ENCODE results near the gene JAKMIP1. TPM values are rescaled to one million over a fixed set of nuclear protein-coding genes. Genes with fewer than 3 reads are reported as not detected.

JAKMIP1 gene
- total RNA-seq, 1 experiment from 2014 or later, result not detected

GRCh38 chr4:6122496-6122895, 77.9 kb downstream of the JAKMIP1 start:
- no peaks in the 10 kb centered on the region for H3K36me3 Mint-ChIP-seq (ENCODE audit: insufficient read depth, unreplicated experiment)
- Histone ChIP-seq H3K27me3 (replicated peaks; ENCODE audit: control insufficient read depth, insufficient read depth, low read length) (no peaks in the 10 kb centered on the region; the same call in 1 of the 2 replicates), H3K4me3 (ENCODE audit: low read depth, low read length) (no peak overlapping the region), H3K4me1 (no peaks in the 10 kb centered on the region), H3K9me3 (no peaks in the 10 kb centered on the region), H3K36me3 (ENCODE audit: control insufficient read depth, insufficient read depth, low read length) (no peaks in the 10 kb centered on the region)
- no TSS peak for BruUV-seq (replicated peaks)
- no peaks in the 10 kb centered on the region for H3K4me1 Mint-ChIP-seq (ENCODE audit: low read depth, unreplicated experiment)
- no peak overlapping the region for H3K4me3 Mint-ChIP-seq (ENCODE audit: unreplicated experiment)
- H3K27me3 Mint-ChIP-seq (ENCODE audit: insufficient read depth, unreplicated experiment), result peaks cover 11% of the 10 kb centered on the region
- DNase-seq, result no peak
- ChIA-PET CTCF (no interaction called here), POLR2A (no interaction called here)
- H3K9me3 Mint-ChIP-seq (ENCODE audit: unreplicated experiment), result no peaks in the 10 kb centered on the region
- TF ChIP-seq, protein P1, sequence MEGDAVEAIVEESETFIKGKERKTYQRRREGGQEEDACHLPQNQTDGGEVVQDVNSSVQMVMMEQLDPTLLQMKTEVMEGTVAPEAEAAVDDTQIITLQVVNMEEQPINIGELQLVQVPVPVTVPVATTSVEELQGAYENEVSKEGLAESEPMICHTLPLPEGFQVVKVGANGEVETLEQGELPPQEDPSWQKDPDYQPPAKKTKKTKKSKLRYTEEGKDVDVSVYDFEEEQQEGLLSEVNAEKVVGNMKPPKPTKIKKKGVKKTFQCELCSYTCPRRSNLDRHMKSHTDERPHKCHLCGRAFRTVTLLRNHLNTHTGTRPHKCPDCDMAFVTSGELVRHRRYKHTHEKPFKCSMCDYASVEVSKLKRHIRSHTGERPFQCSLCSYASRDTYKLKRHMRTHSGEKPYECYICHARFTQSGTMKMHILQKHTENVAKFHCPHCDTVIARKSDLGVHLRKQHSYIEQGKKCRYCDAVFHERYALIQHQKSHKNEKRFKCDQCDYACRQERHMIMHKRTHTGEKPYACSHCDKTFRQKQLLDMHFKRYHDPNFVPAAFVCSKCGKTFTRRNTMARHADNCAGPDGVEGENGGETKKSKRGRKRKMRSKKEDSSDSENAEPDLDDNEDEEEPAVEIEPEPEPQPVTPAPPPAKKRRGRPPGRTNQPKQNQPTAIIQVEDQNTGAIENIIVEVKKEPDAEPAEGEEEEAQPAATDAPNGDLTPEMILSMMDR (IDR thresholded peaks at IDR 0.05; ENCODE audit: insufficient read depth in 1 of 2, low read depth in 1 of 2, low read length in 1 of 2, severe bottlenecking in 1 of 2, unreplicated experiment in 1 of 2), result no peak
- intact Hi-C loops (cut with micrococcal nuclease; ENCODE audit: unreplicated experiment), result no loop called here
- H3K27ac Mint-ChIP-seq (ENCODE audit: unreplicated experiment), result no peak overlapping the region

DNA sequence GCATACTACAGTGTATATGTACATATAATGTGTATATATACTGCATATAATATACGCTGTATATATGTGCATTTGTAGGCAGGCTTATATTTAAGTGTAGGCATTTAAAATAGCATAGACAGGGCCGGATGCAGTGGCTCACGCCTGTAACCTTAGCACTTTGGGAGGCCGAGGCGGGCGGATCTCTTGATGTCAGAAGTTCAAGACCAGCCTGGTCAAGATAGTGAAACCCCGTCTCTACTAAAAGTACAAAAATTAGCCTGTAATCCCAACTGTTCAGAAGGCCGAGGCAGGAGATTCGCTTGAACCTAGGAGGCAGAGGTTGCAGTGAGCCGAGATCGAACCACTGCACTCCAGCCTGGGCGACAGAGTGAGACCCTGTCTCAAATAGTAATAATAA, 78.4 kb downstream of the JAKMIP1 start:
- Histone ChIP-seq H3K27me3 (replicated peaks; ENCODE audit: control insufficient read depth, insufficient read depth, low read length) (no peaks in the 10 kb centered on the region; the same call in 1 of the 2 replicates), H3K4me3 (ENCODE audit: low read depth, low read length) (no peak overlapping the region), H3K36me3 (ENCODE audit: control insufficient read depth, insufficient read depth, low read length) (no peaks in the 10 kb centered on the region), H3K4me1 (no peaks in the 10 kb centered on the region), H3K9me3 (no peaks in the 10 kb centered on the region)
- H3K9me3 Mint-ChIP-seq (ENCODE audit: unreplicated experiment), result no peaks in the 10 kb centered on the region
- no peak overlapping the region for H3K27ac Mint-ChIP-seq (ENCODE audit: unreplicated experiment)
- no peaks in the 10 kb centered on the region for H3K4me1 Mint-ChIP-seq (ENCODE audit: low read depth, unreplicated experiment)
- BruUV-seq (replicated peaks), result no TSS peak
- no peaks in the 10 kb centered on the region for H3K36me3 Mint-ChIP-seq (ENCODE audit: insufficient read depth, unreplicated experiment)
- no peak overlapping the region for H3K4me3 Mint-ChIP-seq (ENCODE audit: unreplicated experiment)
- ChIA-PET CTCF (no interaction called here), POLR2A (no interaction called here)
- DNase-seq, result no peak
- peaks cover 14% of the 10 kb centered on the region for H3K27me3 Mint-ChIP-seq (ENCODE audit: insufficient read depth, unreplicated experiment)
- intact Hi-C loops (cut with micrococcal nuclease; ENCODE audit: unreplicated experiment), result no loop called here
- TF ChIP-seq, protein P1 (IDR thresholded peaks at IDR 0.05; ENCODE audit: insufficient read depth in 1 of 2, low read depth in 1 of 2, low read length in 1 of 2, severe bottlenecking in 1 of 2, unreplicated experiment in 1 of 2), result no peak

- Mint-ChIP-seq H3K36me3 (ENCODE audit: insufficient read depth, unreplicated experiment) (no peaks in the 10 kb centered on the region), H3K9me3 (ENCODE audit: unreplicated experiment) (no peaks in the 10 kb centered on the region), H3K4me1 (ENCODE audit: low read depth, unreplicated experiment) (no peaks in the 10 kb centered on the region), H3K4me3 (ENCODE audit: unreplicated experiment) (no peak overlapping the region), H3K27me3 (ENCODE audit: insufficient read depth, unreplicated experiment) (peaks cover 14% of the 10 kb centered on the region), H3K27ac (ENCODE audit: unreplicated experiment) (no peak overlapping the region)
- no peak for DNase-seq
- ChIA-PET POLR2A (no interaction called here), CTCF (no interaction called here)
- Histone ChIP-seq H3K4me3 (ENCODE audit: low read depth, low read length) (no peak overlapping the region), H3K4me1 (no peaks in the 10 kb centered on the region), H3K27me3 (replicated peaks; ENCODE audit: control insufficient read depth, insufficient read depth, low read length) (no peaks in the 10 kb centered on the region; the same call in 1 of the 2 replicates), H3K36me3 (ENCODE audit: control insufficient read depth, insufficient read depth, low read length) (no peaks in the 10 kb centered on the region), H3K9me3 (no peaks in the 10 kb centered on the region)
- intact Hi-C loops (cut with micrococcal nuclease; ENCODE audit: unreplicated experiment), result no loop called here
- TF ChIP-seq, protein P1 (IDR thresholded peaks at IDR 0.05; ENCODE audit: insufficient read depth in 1 of 2, low read depth in 1 of 2, low read length in 1 of 2, severe bottlenecking in 1 of 2, unreplicated experiment in 1 of 2), result no peak
- no TSS peak for BruUV-seq (replicated peaks)
These were observed 79.0 kb downstream of the JAKMIP1 start for GRCh38 chr4:6121276-6121850.
